H1 (cell line): ENCODE measurements around the gene TIFAB.

ENCODE experiments used
- CREB1 ChIP-seq: IDR thresholded peaks from 2 replicates; pipeline ENCODE4 v1.6.1; 2012; ENCODE audit warnings: inconsistent platforms
- CTCF ChIP-seq, 3 experiments: IDR thresholded peaks; 1 replicate in 2 of 3; 2 replicates in 1 of 3; pipeline versions ENCODE4 v1.5.1 to v1.6.1; 2011; ENCODE audit warnings: low read length in 3 of 3, mild to moderate bottlenecking in 3 of 3, inconsistent platforms in 2 of 3, low read depth in 1 of 3, moderate library complexity in 1 of 3; ENCODE audit not compliant: insufficient read depth in 1 of 3; ENCODE audit errors: control extremely low read depth in 1 of 3
- EP300 ChIP-seq, 2 experiments: IDR thresholded peaks; 1 replicate in 1 of 2; 2 replicates in 1 of 2; pipeline ENCODE4 v1.6.1; 2011 to 2012; ENCODE audit warnings: low read depth in 2 of 2, low read length in 2 of 2, mild to moderate bottlenecking in 2 of 2, borderline replicate concordance in 1 of 2, inconsistent platforms in 1 of 2, moderate library complexity in 1 of 2
- HDAC2 ChIP-seq, 2 experiments: fragments of 300-600 bp in 1 of 2; sonication (generic) in 1 of 2; IDR thresholded peaks; 2 replicates each; pipeline ENCODE4 v1.6.1; 2011 to 2012; ENCODE audit warnings: low read depth in 2 of 2, low read length in 2 of 2, mild to moderate bottlenecking in 2 of 2, moderate library complexity in 2 of 2, borderline replicate concordance in 1 of 2, inconsistent platforms in 1 of 2
- POLR2A ChIP-seq, 2 experiments: IDR thresholded peaks; 1 replicate in 1 of 2; 2 replicates in 1 of 2; pipeline ENCODE4 v1.6.1; 2011; ENCODE audit warnings: low read depth in 2 of 2, low read length in 2 of 2, mild to moderate bottlenecking in 2 of 2; ENCODE audit errors: control extremely low read depth in 1 of 2
- POLR2AphosphoS5 ChIP-seq: IDR thresholded peaks from 2 replicates; pipeline ENCODE4 v1.6.1; 2011; ENCODE audit warnings: low read depth, low read length
- TF ChIP-seq, protein P1 (sequence below): IDR thresholded peaks from 2 replicates; pipeline ENCODE4 v1.6.1; 2012; ENCODE audit warnings: inconsistent platforms

DNA sequence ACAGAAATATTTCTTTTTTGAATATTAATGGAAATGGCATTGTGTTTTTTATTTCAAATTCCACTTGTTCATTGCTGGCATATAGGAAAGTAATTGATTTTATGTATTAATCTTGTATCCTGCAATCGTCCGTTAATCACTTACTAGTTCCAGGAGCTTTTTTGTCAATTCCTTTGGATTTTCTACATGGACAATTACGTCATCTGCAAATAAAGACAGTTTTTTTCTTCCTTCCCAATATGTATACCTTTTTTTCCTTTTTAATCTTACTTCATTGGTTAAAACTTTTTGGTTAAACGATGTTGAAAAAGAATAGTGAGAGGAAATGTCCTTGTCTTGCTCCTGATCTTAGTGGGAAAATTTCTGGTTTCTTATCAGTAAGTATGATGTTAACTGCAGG is 1.5 kb upstream of the TIFAB start:
- no peak for TF ChIP-seq CTCF (IDR thresholded peaks at IDR 0.05; ENCODE audit: control extremely low read depth in 1 of 3, insufficient read depth in 1 of 3, low read depth in 1 of 3, low read length in 3 of 3)
- TF ChIP-seq CREB1 = no peak
- no peak for TF ChIP-seq POLR2A (IDR thresholded peaks at IDR 0.05; ENCODE audit: control extremely low read depth in 1 of 2, low read depth in 2 of 2, low read length in 2 of 2)
- TF ChIP-seq EP300 (IDR thresholded peaks at IDR 0.05; ENCODE audit: borderline replicate concordance in 1 of 2, low read depth in 2 of 2, low read length in 2 of 2) = no peak
- TF ChIP-seq POLR2AphosphoS5 = no peak
- TF ChIP-seq HDAC2 (IDR thresholded peaks at IDR 0.05; ENCODE audit: borderline replicate concordance in 1 of 2, low read depth in 2 of 2, low read length in 2 of 2) = no peak
- TF ChIP-seq, protein P1, sequence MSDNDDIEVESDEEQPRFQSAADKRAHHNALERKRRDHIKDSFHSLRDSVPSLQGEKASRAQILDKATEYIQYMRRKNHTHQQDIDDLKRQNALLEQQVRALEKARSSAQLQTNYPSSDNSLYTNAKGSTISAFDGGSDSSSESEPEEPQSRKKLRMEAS = no peak
